ENCODE data around the gene RNF208. TPM values are rescaled to one million over a fixed set of nuclear protein-coding genes. Genes with fewer than 3 reads are reported as not detected.

RNF208 gene
- polyA plus RNA-seq, 1 of the 3 experiments (the other 2 are of a cell fraction), result 2.7 TPM

- Histone ChIP-seq H3K27ac (ENCODE audit: low read depth in 2 of 2, low read length in 1 of 2) (no peak overlapping the region), H3K79me2 (ENCODE audit: insufficient read depth) (no peaks in the 10 kb centered on the region), H4K20me1 (ENCODE audit: insufficient read depth) (no peaks in the 10 kb centered on the region), H3F3A (replicated peaks; ENCODE audit: insufficient read depth) (no peaks in the 10 kb centered on the region), H3K4me3 (ENCODE audit: low read depth in 2 of 2, low read length in 1 of 2) (no peak overlapping the region), H3K9me3 (no peaks in the 10 kb centered on the region), H3K36me3 (replicated peaks in 1 of 2; ENCODE audit: control insufficient read depth in 1 of 2, insufficient read depth in 2 of 2, low read length in 1 of 2) (no peaks in the 10 kb centered on the region), H3K4me2 (no peak overlapping the region), H2AFZ (ENCODE audit: low read depth) (no peak overlapping the region), H3K4me1 (ENCODE audit: control insufficient read depth in 1 of 2, insufficient read depth in 2 of 2, low read depth in 1 of 2, low read length in 1 of 2) (peaks cover 0 to 23% of the 10 kb centered on the region in 2 experiments; a peak in 1 of 4 replicates), H3K9me2 (no peaks in the 10 kb centered on the region), H3K27me3 (ENCODE audit: insufficient read depth) (peaks cover 38% of the 10 kb centered on the region), H3K9ac (no peak overlapping the region)
- ChIA-PET POLR2A (interaction anchor here (1.1 to 1.5 kb wide), 3 partner anchors 18 to 41 kb away, joined by 3 read pairs; partner anchors contain the start of genes ANAPC2, GRIN1 and SSNA1), CTCF (interaction anchor here (0.9 to 5.0 kb wide), 6 partner anchors 18 to 136 kb away, joined by 3 to 24 read pairs (median 4); partner anchors contain the start of genes ANAPC2, GRIN1 and SSNA1)
- DNase-seq, result no peak
- 54% methylated on average over 9 of the region's 14 CpGs for WGBS (ENCODE audit: low lambda C conversion rate)
- TF ChIP-seq, protein P1, sequence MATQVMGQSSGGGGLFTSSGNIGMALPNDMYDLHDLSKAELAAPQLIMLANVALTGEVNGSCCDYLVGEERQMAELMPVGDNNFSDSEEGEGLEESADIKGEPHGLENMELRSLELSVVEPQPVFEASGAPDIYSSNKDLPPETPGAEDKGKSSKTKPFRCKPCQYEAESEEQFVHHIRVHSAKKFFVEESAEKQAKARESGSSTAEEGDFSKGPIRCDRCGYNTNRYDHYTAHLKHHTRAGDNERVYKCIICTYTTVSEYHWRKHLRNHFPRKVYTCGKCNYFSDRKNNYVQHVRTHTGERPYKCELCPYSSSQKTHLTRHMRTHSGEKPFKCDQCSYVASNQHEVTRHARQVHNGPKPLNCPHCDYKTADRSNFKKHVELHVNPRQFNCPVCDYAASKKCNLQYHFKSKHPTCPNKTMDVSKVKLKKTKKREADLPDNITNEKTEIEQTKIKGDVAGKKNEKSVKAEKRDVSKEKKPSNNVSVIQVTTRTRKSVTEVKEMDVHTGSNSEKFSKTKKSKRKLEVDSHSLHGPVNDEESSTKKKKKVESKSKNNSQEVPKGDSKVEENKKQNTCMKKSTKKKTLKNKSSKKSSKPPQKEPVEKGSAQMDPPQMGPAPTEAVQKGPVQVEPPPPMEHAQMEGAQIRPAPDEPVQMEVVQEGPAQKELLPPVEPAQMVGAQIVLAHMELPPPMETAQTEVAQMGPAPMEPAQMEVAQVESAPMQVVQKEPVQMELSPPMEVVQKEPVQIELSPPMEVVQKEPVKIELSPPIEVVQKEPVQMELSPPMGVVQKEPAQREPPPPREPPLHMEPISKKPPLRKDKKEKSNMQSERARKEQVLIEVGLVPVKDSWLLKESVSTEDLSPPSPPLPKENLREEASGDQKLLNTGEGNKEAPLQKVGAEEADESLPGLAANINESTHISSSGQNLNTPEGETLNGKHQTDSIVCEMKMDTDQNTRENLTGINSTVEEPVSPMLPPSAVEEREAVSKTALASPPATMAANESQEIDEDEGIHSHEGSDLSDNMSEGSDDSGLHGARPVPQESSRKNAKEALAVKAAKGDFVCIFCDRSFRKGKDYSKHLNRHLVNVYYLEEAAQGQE (IDR thresholded peaks at IDR 0.05; ENCODE audit: low read depth, low read length), result no peak
- TF ChIP-seq FOSL2 (IDR thresholded peaks at IDR 0.05; ENCODE audit: borderline replicate concordance, low read depth) (no peak), NFIC (IDR thresholded peaks at IDR 0.05; ENCODE audit: borderline replicate concordance) (no peak), YY1 (IDR thresholded peaks at IDR 0.05; ENCODE audit: low read depth) (no peak), FOXM1 (IDR thresholded peaks at IDR 0.05; ENCODE audit: low read depth) (no peak), MXI1 (IDR thresholded peaks at IDR 0.05; ENCODE audit: low read depth, low read length) (no peak), RAD21 (IDR thresholded peaks at IDR 0.05; ENCODE audit: low read length) (no peak), FOXJ3 (CRISPR knock-in tag; IDR thresholded peaks at IDR 0.05) (no peak), RFX5 (IDR thresholded peaks at IDR 0.05; ENCODE audit: low read length) (no peak)
- TF ChIP-seq, protein P2, sequence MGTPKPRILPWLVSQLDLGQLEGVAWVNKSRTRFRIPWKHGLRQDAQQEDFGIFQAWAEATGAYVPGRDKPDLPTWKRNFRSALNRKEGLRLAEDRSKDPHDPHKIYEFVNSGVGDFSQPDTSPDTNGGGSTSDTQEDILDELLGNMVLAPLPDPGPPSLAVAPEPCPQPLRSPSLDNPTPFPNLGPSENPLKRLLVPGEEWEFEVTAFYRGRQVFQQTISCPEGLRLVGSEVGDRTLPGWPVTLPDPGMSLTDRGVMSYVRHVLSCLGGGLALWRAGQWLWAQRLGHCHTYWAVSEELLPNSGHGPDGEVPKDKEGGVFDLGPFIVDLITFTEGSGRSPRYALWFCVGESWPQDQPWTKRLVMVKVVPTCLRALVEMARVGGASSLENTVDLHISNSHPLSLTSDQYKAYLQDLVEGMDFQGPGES (IDR thresholded peaks at IDR 0.05; ENCODE audit: low read depth, low read length), result no peak
- TF ChIP-seq, protein P3, sequence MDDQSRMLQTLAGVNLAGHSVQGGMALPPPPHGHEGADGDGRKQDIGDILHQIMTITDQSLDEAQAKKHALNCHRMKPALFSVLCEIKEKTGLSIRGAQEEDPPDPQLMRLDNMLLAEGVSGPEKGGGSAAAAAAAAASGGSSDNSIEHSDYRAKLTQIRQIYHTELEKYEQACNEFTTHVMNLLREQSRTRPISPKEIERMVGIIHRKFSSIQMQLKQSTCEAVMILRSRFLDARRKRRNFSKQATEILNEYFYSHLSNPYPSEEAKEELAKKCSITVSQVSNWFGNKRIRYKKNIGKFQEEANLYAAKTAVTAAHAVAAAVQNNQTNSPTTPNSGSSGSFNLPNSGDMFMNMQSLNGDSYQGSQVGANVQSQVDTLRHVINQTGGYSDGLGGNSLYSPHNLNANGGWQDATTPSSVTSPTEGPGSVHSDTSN (IDR thresholded peaks at IDR 0.05), result no peak
Observed at GRCh38 chr9:137170486-137171148, 51.4 kb downstream of the RNF208 start.

Other genes with a start within 250 kb of the RNF208 start
- not detected in 2 replicates for gene PTGDS, start 244.7 kb downstream of the RNF208 start, polyA plus RNA-seq (2012; rRNA removed)
- not detected in 2 replicates for gene LCNL1, start 239.2 kb downstream of the RNF208 start, polyA plus RNA-seq (2012; rRNA removed)
- 37.8 and 52.9 TPM in 2 replicates for gene PAXX, start 229.8 kb downstream of the RNF208 start, polyA plus RNA-seq (2012; rRNA removed)
- gene CLIC3, start 225.7 kb downstream of the RNF208 start, polyA plus RNA-seq (2012; rRNA removed), result 0.60 and 1.0 TPM in 2 replicates
- gene ABCA2, start 194.0 kb downstream of the RNF208 start, polyA plus RNA-seq (2012; rRNA removed), result 26.0 and 34.7 TPM in 2 replicates
- gene FUT7, start 190.2 kb downstream of the RNF208 start, polyA plus RNA-seq (2012; rRNA removed), result not detected in 2 replicates
- gene NPDC1, start 176.1 kb downstream of the RNF208 start, polyA plus RNA-seq (2012; rRNA removed), result 47.4 and 48.1 TPM in 2 replicates
- gene ENTPD2, start 168.2 kb downstream of the RNF208 start, polyA plus RNA-seq (2012; rRNA removed), result not detected in 2 replicates
- gene SAPCD2, start 151.7 kb downstream of the RNF208 start, polyA plus RNA-seq (2012; rRNA removed), result 4.6 and 6.0 TPM in 2 replicates
- 3.2 and 5.6 TPM in 2 replicates for gene UAP1L1, start 144.7 kb downstream of the RNF208 start, polyA plus RNA-seq (2012; rRNA removed)
- 57.8 and 61.9 TPM in 2 replicates for gene MAN1B1, start 135.3 kb downstream of the RNF208 start, polyA plus RNA-seq (2012; rRNA removed)
- 127 and 141 TPM in 2 replicates for gene DPP7, start 107.5 kb downstream of the RNF208 start, polyA plus RNA-seq (2012; rRNA removed)
- 0.03 TPM in 1 of 2 replicates, not detected in the other for gene GRIN1, start 83.1 kb downstream of the RNF208 start, polyA plus RNA-seq (2012; rRNA removed)
- not detected in 2 replicates for gene LRRC26, start 52.2 kb downstream of the RNF208 start, polyA plus RNA-seq (2012; rRNA removed)
- gene TMEM210, start 50.2 kb downstream of the RNF208 start, polyA plus RNA-seq (2012; rRNA removed), result not detected in 2 replicates
- 35.1 and 37.7 TPM in 2 replicates for gene ANAPC2, start 33.7 kb downstream of the RNF208 start, polyA plus RNA-seq (2012; rRNA removed)
- gene SSNA1, start 33.6 kb downstream of the RNF208 start, polyA plus RNA-seq (2012; rRNA removed), result 100 and 124 TPM in 2 replicates
- gene TPRN, start 21.5 kb downstream of the RNF208 start, polyA plus RNA-seq (2012; rRNA removed), result 4.4 and 5.2 TPM in 2 replicates
- gene TMEM203, start 16.6 kb downstream of the RNF208 start, polyA plus RNA-seq (2012; rRNA removed), result 55.6 and 57.0 TPM in 2 replicates
- gene NDOR1, start 16.5 kb downstream of the RNF208 start, polyA plus RNA-seq (2012; rRNA removed), result 7.9 and 8.6 TPM in 2 replicates
- 2.1 and 2.2 TPM in 2 replicates for gene CYSRT1, start 2.9 kb upstream of the RNF208 start, polyA plus RNA-seq (2012; rRNA removed)
- 0.03 and 0.08 TPM in 2 replicates for gene RNF224, start 5.3 kb upstream of the RNF208 start, polyA plus RNA-seq (2012; rRNA removed)
- 0.06 TPM in 1 of 2 replicates, not detected in the other for gene SLC34A3, start 8.7 kb upstream of the RNF208 start, polyA plus RNA-seq (2012; rRNA removed)
- 415 and 508 TPM in 2 replicates for gene TUBB4B, start 19.0 kb upstream of the RNF208 start, polyA plus RNA-seq (2012; rRNA removed)
- not detected in 2 replicates for gene STPG3, start 29.0 kb upstream of the RNF208 start, polyA plus RNA-seq (2012; rRNA removed)
- gene NELFB, start 33.1 kb upstream of the RNF208 start, polyA plus RNA-seq (2012; rRNA removed), result 52.6 and 62.7 TPM in 2 replicates
- gene TOR4A, start 55.5 kb upstream of the RNF208 start, polyA plus RNA-seq (2012; rRNA removed), result 0.81 and 0.99 TPM in 2 replicates
- gene NRARP, start 80.0 kb upstream of the RNF208 start, polyA plus RNA-seq (2012; rRNA removed), result 3.9 and 4.2 TPM in 2 replicates
- 11.5 and 14.2 TPM in 2 replicates for gene EXD3, start 200.9 kb upstream of the RNF208 start, polyA plus RNA-seq (2012; rRNA removed)
- gene NOXA1, start 201.2 kb upstream of the RNF208 start, polyA plus RNA-seq (2012; rRNA removed), result 0.39 and 0.67 TPM in 2 replicates
- 0.18 and 0.30 TPM in 2 replicates for gene ENTPD8, start 219.1 kb upstream of the RNF208 start, polyA plus RNA-seq (2012; rRNA removed)
- gene NSMF, start 237.1 kb upstream of the RNF208 start, polyA plus RNA-seq (2012; rRNA removed), result 58.6 and 58.8 TPM in 2 replicates

Data from SK-N-SH (cell line).